ENCODE measurements around the gene ZBTB7A.

- no peak for TF ChIP-seq CTCF (conservative IDR thresholded peaks at IDR 0.05; ENCODE audit: low read depth, low read length)
- TF ChIP-seq RAD21 (IDR thresholded peaks at IDR 0.05; ENCODE audit: low read length) = no peak
- TF ChIP-seq BHLHE40 (IDR thresholded peaks at IDR 0.05; ENCODE audit: low read depth, low read length) = no peak
- no peak for TF ChIP-seq POLR2A (IDR thresholded peaks at IDR 0.05; ENCODE audit: low read depth, low read length)
These were observed 55.9 kb downstream of the ZBTB7A start for GRCh38 chr19:4010808-4011110.
